ENCODE results near the gene USP34.

- TF ChIP-seq CTCF (IDR thresholded peaks at IDR 0.05; ENCODE audit: low read depth, low read length) (no peak), MYC (IDR thresholded peaks at IDR 0.05; ENCODE audit: low read depth, low read length) (no peak)
Observed at GRCh38 chr2:61326423-61326822, 144.5 kb downstream of the USP34 start.

All from NB4 (cell line).